M059J (cell line): ENCODE data around the gene HACD1. TPM values are rescaled to one million over a fixed set of nuclear protein-coding genes. Genes with fewer than 3 reads are reported as not detected.

ENCODE experiments used
- DNase-seq: peaks from one replicate; pipeline ENCODE4 v3.0.0-alpha.2; 2012; ENCODE audit warnings: low read depth
- total RNA-seq: library from RNA; depleted of rRNA; stranded (reverse); fragments of >200 nt; shearing (Covaris generic); gene quantifications from 2 replicates; pipeline ENCODE4 v1.2.3, GENCODE V29; 2014; rRNA removed

HACD1 gene
- total RNA-seq, 1 experiment from 2014 or later, result 37.5 TPM

GRCh38 chr10:17585016-17585415 lies 32.2 kb downstream of the HACD1 start:
- DNase-seq, result no peak

DNA sequence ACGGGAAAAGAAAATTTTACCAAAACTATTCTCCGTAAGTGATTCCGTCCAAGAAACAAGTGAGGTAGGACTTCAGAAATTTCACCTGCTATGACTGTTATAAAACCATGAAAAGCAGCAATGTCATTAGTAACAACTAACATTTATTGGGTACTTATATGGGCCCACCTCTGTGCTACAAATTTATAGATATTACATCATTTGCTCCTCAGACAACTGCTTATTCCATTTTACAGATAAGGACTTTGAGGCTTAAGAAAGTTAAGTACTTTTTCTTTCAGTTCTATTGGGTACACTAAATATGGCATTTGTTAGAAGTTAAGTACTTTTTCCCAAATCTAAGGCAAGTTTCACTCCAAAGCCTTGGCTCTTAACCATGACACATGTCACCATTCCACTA lies 36.3 kb downstream of the HACD1 start:
- DNase-seq, result no peak

- DNase-seq, result no peak
Measured at GRCh38 chr10:17578603-17579002, 38.6 kb downstream of the HACD1 start.

DNA sequence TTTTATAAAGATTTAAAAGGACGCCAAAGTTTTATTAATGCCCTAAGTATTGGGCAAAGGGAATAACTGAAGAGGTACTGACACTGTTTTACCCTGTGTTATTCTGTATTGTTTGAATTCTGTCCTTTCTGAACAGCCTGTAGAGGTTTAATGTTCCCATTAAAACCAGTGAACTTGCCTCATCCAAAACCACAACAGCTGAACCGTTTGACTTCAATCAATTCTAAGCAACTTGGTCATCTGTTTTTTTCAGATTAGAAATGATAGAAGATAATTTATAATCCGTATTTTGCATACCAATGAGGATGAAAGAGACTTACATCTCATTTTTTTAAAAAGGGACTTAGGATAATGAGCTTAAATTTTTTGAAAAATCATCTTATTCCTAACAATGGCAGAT lies 40.4 kb downstream of the HACD1 start:
- DNase-seq, result no peak

DNA sequence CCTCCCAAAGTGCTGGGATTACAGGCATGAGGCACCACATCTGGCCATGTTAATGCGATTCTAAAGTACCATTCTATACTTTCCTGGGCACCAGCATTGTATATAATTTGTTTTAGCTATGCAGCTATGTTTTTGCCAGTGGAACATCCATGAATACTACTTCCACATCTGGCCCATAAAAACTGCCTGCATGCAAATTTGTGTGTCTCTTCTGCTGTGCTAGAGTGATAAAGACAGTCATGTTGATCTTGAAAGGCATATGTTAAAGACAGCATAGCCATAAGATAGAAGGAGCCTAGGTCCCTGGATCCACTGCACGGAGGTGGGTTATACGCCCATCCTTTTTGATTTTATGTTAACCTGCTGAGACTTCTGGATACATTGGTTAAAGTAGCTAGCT lies 52.3 kb downstream of the HACD1 start:
- no peak for DNase-seq

GRCh38 chr10:17563452-17563851 lies 53.7 kb downstream of the HACD1 start:
- DNase-seq, result no peak

GRCh38 chr10:17562614-17563013 lies 54.6 kb downstream of the HACD1 start:
- DNase-seq, result peak; percentile 76

DNA sequence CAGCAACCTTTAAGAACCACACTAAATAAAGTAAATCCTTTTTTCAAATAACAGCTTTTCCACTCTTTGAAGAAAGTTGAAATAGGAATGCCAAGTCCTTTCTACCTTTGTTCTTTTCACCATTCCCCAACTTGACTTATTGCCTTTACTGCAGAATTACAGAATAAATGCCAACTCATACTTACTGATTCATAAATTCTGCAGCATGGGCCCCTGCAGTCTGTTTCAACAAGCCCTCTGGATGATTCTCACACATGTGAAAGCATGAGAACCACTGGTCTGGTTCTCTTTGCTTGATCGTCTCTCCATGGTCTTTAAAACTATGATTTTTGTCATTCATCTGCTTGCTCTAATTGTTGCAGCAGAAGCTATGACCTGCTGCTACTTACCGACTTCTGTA lies 56.1 kb downstream of the HACD1 start:
- DNase-seq, result no peak

DNA sequence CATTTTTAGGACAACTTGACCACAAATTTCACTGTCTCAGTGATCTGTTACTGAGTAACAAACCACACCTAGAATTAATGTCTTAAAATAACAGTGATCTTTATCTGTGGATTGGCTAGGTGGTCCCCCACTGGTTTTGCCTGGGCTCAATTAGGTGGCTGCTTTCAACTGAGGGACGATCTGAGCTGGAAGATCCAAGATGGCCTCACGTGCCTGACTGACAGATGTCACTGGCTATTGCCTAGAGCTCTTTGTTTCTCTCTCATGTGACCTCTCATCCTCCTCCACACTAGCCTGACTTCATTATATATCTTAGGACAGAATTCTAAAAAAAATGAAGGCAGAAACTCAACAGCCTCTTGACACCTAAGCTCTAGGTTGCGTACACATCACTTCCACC lies 59.7 kb downstream of the HACD1 start:
- DNase-seq, result no peak

- DNase-seq, result no peak
Measured at GRCh38 chr10:17548770-17549169, 68.4 kb downstream of the HACD1 start.

DNA sequence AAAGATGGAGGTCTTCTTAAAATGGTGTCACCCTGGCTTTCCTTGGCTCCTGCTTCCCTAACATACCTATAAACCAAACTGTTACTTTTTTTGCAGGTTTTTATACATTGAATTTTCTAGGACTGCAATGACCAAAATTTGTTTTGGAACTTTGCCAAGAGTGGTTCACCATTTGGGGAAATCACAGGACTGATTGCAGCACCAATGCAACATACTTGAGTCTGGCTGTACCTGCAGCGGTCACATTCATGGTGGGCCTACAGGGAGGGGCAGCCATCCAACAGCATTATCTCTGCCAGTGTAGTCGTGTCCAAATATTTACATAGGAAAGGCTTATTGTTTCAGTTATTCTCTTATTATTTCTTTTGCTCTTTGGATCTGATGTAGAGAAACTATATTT lies 69.0 kb downstream of the HACD1 start:
- DNase-seq, result no peak

- no peak for DNase-seq
Measured at GRCh38 chr10:17547060-17547459, 70.1 kb downstream of the HACD1 start.

GRCh38 chr10:17544465-17544864 lies 72.7 kb downstream of the HACD1 start:
- DNase-seq, result peak; percentile 27

Other genes starting within 250 kb of the HACD1 start
- 0.10 TPM in 1 of 2 replicates, not detected in the other for gene ST8SIA6, start 162.8 kb downstream of the HACD1 start, total RNA-seq
- 15.5 and 18.4 TPM in 2 replicates for gene STAM, start 26.8 kb upstream of the HACD1 start, total RNA-seq
- gene TMEM236, start 134.8 kb upstream of the HACD1 start, total RNA-seq, result not detected in 2 replicates
- not detected in 2 replicates for gene MRC1, start 192.0 kb upstream of the HACD1 start, total RNA-seq